ENCODE data around the gene RPTOR. TPM values are rescaled to one million over a fixed set of nuclear protein-coding genes. Genes with fewer than 3 reads are reported as not detected.

The RPTOR gene
- total and polyA plus RNA-seq, 2 experiments from 2014 or later = 13.2 to 37.9 TPM

GRCh38 chr17:80770881-80771611, 226.4 kb downstream of the RPTOR start:
- no peak for DNase-seq (ENCODE audit: low read depth in 1 of 2, low spot score in 1 of 2)

DNA sequence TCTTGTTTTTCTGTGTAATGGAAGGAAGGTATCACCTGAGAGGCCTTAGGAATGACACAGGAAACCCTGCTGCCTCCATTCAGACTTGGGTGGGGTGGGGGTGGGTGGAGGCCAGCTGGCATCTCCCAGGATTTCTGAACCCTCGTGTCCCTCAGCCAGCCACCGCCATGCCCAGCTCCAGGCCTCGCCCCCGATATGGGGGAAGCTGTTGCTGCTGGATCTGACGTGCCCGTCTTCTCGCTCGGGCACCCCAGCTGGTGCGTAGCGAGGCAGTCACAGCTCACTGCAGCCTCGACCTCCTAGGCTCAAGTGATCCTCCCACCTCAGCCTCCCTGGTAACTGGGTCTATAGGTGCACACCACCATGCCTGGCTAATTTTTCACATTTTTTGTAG, 227.0 kb downstream of the RPTOR start:
- no peaks in the 10 kb centered on the region for H3K27me3 ChIP-seq
- no peaks in the 10 kb centered on the region for H3K36me3 ChIP-seq
- no peak for TF ChIP-seq CTCF (IDR thresholded peaks at IDR 0.05; ENCODE audit: low read depth, low read length)
- DNase-seq (ENCODE audit: low read depth in 1 of 2, low spot score in 1 of 2) = no peak
- no peak overlapping the region for H3K27ac ChIP-seq
- H3K4me3 ChIP-seq = no peak overlapping the region
- no peaks in the 10 kb centered on the region for H3K4me1 ChIP-seq (ENCODE audit: low read depth)
- H3K9me3 ChIP-seq (ENCODE audit: low read depth) = no peaks in the 10 kb centered on the region

More at GRCh38 chr17:80770881-80771611, 226.4 kb downstream of the RPTOR start:
- no peak for TF ChIP-seq CTCF (IDR thresholded peaks at IDR 0.05; ENCODE audit: low read depth, low read length)
- no peak overlapping the region for H3K4me3 ChIP-seq
- no peak overlapping the region for H3K27ac ChIP-seq
- no peaks in the 10 kb centered on the region for H3K27me3 ChIP-seq
- H3K36me3 ChIP-seq = no peaks in the 10 kb centered on the region
- H3K4me1 ChIP-seq (ENCODE audit: low read depth) = no peaks in the 10 kb centered on the region
- H3K9me3 ChIP-seq (ENCODE audit: low read depth) = no peaks in the 10 kb centered on the region

DNA sequence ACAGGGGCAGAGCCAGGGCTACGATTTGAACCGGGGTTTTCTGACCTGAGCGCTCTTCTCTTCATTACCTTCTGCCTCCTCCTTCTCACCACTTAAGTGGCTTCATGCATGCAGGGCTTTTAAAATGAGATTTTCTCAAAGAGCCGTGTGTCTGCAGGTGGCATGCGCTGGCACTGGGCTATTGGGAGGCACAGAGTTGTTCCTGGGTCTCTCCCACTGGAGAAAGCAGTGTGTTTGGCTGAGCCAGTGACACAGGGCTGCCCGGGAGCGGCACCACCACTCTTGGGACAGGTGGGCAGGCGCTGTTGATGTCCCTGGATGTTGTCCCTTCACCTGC, 228.2 kb downstream of the RPTOR start:
- Histone ChIP-seq H3K27ac (no peak overlapping the region), H3K4me3 (no peak overlapping the region), H3K27me3 (no peaks in the 10 kb centered on the region), H3K9me3 (ENCODE audit: low read depth) (no peaks in the 10 kb centered on the region), H3K36me3 (no peaks in the 10 kb centered on the region), H3K4me1 (ENCODE audit: low read depth) (no peaks in the 10 kb centered on the region)
- TF ChIP-seq CTCF (IDR thresholded peaks at IDR 0.05; ENCODE audit: low read depth, low read length) = no peak
- DNase-seq (ENCODE audit: low read depth in 1 of 2, low spot score in 1 of 2) = no peak

DNA sequence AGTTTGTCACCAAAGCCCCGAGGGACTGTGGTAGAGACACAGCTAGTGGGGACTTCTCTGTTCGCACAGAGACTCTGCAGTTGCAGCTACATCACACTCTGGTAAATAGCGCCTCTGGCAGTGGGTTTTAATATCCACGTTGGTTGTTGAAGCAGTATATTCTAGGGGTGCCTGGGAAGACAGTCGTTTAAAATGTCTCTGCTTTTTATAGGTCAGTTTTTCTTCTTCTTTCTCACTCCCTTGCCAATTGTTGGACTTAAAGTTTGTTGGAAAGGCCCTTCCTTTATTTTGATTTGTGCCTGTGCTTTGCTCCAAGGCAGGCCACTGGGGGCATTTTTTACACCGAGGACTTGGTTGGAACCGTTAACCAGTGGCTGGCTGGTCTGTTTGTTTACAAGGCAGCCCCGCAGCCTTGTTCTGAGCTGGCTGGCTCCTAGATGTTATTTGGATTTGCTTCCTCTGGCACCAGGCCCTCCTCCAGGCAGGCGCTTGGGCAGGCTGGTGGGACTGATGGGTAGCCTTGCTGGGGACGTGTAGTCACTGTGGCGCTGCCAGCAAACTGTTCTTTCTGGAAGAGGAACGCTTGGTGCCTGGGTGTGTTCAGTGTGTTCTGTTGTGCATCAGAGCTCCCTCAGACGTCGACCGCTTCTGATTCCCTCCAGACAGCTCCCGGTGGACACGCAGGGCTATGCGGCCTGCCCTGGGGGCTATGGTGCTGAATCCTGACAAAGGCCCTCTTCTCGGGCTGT, 228.8 kb downstream of the RPTOR start:
- Histone ChIP-seq H3K4me1 (ENCODE audit: low read depth) (no peaks in the 10 kb centered on the region), H3K27me3 (no peaks in the 10 kb centered on the region), H3K27ac (no peak overlapping the region), H3K4me3 (no peak overlapping the region), H3K36me3 (no peaks in the 10 kb centered on the region), H3K9me3 (ENCODE audit: low read depth) (no peaks in the 10 kb centered on the region)
- TF ChIP-seq CTCF (IDR thresholded peaks at IDR 0.05; ENCODE audit: low read depth, low read length) = no peak
- DNase-seq (ENCODE audit: low read depth in 1 of 2, low spot score in 1 of 2) = no peak

- DNase-seq (ENCODE audit: low read depth in 1 of 2, low spot score in 1 of 2) = no peak
- Histone ChIP-seq H3K36me3 (no peaks in the 10 kb centered on the region), H3K27ac (no peak overlapping the region), H3K4me1 (ENCODE audit: low read depth) (no peaks in the 10 kb centered on the region), H3K27me3 (no peaks in the 10 kb centered on the region), H3K4me3 (no peak overlapping the region), H3K9me3 (ENCODE audit: low read depth) (no peaks in the 10 kb centered on the region)
- TF ChIP-seq CTCF (IDR thresholded peaks at IDR 0.05; ENCODE audit: low read depth, low read length) = no peak
Observed at GRCh38 chr17:80774146-80774545, 229.5 kb downstream of the RPTOR start.

All from cardiac muscle cell (in vitro differentiated cells and primary cell).